ENCODE data around the gene GPR151. TPM values are rescaled to one million over a fixed set of nuclear protein-coding genes. Genes with fewer than 3 reads are reported as not detected.

The GPR151 gene
- total RNA-seq: not detected in 2 replicates

DNA sequence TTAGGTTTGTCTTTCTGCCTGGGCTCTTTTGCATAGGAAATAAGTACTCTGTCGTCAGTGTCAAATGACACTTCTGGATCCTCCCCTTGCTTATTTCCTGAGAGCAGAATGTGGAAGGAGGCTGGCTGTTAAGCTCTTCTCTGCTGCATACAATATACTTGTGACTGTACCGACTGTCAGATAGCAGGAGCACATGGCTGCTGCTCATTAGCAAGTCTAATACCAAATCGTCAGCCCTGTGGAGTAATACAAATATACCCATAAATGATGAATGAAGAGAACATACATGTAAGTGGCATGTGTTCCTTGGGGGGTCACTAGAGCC is at the start of gene GPR151:
TSS of gene GPR151 (minus strand) at position 40 of the 325 bp plus-strand sequence. CDS start 77 bp downstream, outside the sequence.

Other genes starting within 250 kb of the GPR151 start
- 0.06 TPM in 1 of 2 replicates, not detected in the other for gene POU4F3, start 177.4 kb downstream of the GPR151 start, total RNA-seq
- 24.4 and 26.6 TPM in 2 replicates for gene TCERG1, start 68.9 kb downstream of the GPR151 start, total RNA-seq

All from aortic smooth muscle cell (primary cell).